Heart left ventricle (tissue), 13 donors: Measurements from ENCODE around the gene SMARCA5.

Experiments used
- POLR2A ChIP-seq, 2 donors: fragments of 450-650 bp; IDR thresholded peaks; one replicate each; pipeline ENCODE4 v1.6.1; 2017; ENCODE audit warnings: antibody characterized with exemption in 2 of 2, mild to moderate bottlenecking in 2 of 2, moderate library complexity in 2 of 2
- TF ChIP-seq, protein P1 (sequence below), 12 donors: fragments of 200-600 bp; sonication (generic) in 4 of 12; IDR thresholded peaks; one replicate each; pipeline versions ENCODE4 v1.5.0 to v1.8.0; 2018 to 2022; ENCODE audit warnings: antibody characterized with exemption in 12 of 12, mild to moderate bottlenecking in 5 of 12
- donor health status: ischemic (EF 13 %, LVEDD 7.1; RV severe dilation, severe dysfunction).
- donor health status: DM: no; HTN: yes; CAD: no.
- donor health status: DM: no; HTN: no; CAD: no.
- donor health status: ischemic (EF 25% LVEDD 6.9; RV normal size, moderate dysfunction).
- donor health status: ischemic (EF 25% LVEDD 5.7; RV mildly dilated, moderate dysfunction).
- donor health status: ischemic (EF 35%, LVEDD 5.7; RV mildly dilated, moderate dysfunction).
- donor health status: nonischemic (EF 11% LVEDD 7.7; RV severe dilation, severe dysfunction).
- donor health status: DM: yes; HTN: yes; CAD: no.
- donor health status: PGD.
- donor health status: ischemic (EF 29% LVEDD 5.4; RV normal size, mild dysfunction).
- donor health status: nonischemic (EF 23%, LVEDD 6.1; RV moderate dilation, normal function).

DNA sequence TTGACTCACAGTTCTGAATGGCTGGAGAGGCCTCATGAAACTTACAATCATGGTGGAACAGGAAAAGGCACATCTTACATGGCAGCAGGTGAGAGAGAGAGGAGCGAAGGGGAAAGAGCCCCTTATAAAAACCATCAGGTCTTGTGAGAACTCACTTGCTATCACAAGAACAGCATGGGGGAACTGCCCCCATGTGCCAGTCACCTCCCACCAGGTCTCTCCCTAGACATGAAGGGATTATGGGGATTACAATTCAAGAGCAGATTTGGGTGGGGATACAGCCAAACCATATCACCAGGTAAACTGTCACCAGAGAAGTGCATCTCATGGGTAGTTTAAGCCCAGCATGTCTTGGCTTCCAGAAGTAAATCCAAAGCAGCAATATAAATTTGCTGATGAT lies 7.5 kb upstream of the SMARCA5 start:
- TF ChIP-seq, protein P1, sequence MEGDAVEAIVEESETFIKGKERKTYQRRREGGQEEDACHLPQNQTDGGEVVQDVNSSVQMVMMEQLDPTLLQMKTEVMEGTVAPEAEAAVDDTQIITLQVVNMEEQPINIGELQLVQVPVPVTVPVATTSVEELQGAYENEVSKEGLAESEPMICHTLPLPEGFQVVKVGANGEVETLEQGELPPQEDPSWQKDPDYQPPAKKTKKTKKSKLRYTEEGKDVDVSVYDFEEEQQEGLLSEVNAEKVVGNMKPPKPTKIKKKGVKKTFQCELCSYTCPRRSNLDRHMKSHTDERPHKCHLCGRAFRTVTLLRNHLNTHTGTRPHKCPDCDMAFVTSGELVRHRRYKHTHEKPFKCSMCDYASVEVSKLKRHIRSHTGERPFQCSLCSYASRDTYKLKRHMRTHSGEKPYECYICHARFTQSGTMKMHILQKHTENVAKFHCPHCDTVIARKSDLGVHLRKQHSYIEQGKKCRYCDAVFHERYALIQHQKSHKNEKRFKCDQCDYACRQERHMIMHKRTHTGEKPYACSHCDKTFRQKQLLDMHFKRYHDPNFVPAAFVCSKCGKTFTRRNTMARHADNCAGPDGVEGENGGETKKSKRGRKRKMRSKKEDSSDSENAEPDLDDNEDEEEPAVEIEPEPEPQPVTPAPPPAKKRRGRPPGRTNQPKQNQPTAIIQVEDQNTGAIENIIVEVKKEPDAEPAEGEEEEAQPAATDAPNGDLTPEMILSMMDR (IDR thresholded peaks at IDR 0.05) = no peak
- no peak for TF ChIP-seq POLR2A (IDR thresholded peaks at IDR 0.05)
